Chondrocyte (in vitro differentiated cells): ENCODE measurements around the gene EEF1E1. TPM values are rescaled to one million over a fixed set of nuclear protein-coding genes. Genes with fewer than 3 reads are reported as not detected.
"Not testable (repeated sequence)": the region's sequence is repeated elsewhere in the genome, so short reads cannot be mapped to it uniquely, and the experiment has no call there.

Experiments
- DNase-seq: peaks from one replicate; pipeline ENCODE4 v3.0.0; 2021; ENCODE audit warnings: mixed read lengths, low spot score
- H3K27ac Mint-ChIP-seq: one replicate; pipeline ENCODE4 v1.8.0; 2021; ENCODE audit warnings: mild to moderate bottlenecking, moderate library complexity, mixed read lengths; ENCODE audit not compliant: unreplicated experiment
- H3K27me3 Mint-ChIP-seq: 2 replicates; pipeline ENCODE4 v1.8.0; 2021; ENCODE audit warnings: low read depth, mixed read lengths
- H3K36me3 Mint-ChIP-seq: 2 replicates; pipeline ENCODE4 v1.8.0; 2021; ENCODE audit warnings: low read depth, mixed read lengths
- H3K4me1 Mint-ChIP-seq: 2 replicates; pipeline ENCODE4 v1.8.0; 2021; ENCODE audit warnings: low read depth, mild to moderate bottlenecking, mixed read lengths
- H3K4me3 Mint-ChIP-seq: one replicate; pipeline ENCODE4 v1.8.0; 2021; ENCODE audit warnings: mild to moderate bottlenecking, moderate library complexity, mixed read lengths; ENCODE audit not compliant: unreplicated experiment
- H3K9me3 Mint-ChIP-seq: 2 replicates; pipeline ENCODE4 v1.8.0; 2021; ENCODE audit warnings: low read depth, mixed read lengths
- total RNA-seq: library from RNA; stranded (reverse); gene quantifications from 3 replicates; pipeline ENCODE4 v1.2.1, GENCODE V29; 2021
- TF ChIP-seq, protein P1 (sequence below): fragments of 200-600 bp; sonication (generic); IDR thresholded peaks from 2 replicates; pipeline ENCODE4 v1.5.0; 2021; ENCODE audit warnings: antibody characterized with exemption, mild to moderate bottlenecking, moderate library complexity

The EEF1E1 gene
- total RNA-seq, 1 donor from 2014 or later = 17.9 TPM

DNA sequence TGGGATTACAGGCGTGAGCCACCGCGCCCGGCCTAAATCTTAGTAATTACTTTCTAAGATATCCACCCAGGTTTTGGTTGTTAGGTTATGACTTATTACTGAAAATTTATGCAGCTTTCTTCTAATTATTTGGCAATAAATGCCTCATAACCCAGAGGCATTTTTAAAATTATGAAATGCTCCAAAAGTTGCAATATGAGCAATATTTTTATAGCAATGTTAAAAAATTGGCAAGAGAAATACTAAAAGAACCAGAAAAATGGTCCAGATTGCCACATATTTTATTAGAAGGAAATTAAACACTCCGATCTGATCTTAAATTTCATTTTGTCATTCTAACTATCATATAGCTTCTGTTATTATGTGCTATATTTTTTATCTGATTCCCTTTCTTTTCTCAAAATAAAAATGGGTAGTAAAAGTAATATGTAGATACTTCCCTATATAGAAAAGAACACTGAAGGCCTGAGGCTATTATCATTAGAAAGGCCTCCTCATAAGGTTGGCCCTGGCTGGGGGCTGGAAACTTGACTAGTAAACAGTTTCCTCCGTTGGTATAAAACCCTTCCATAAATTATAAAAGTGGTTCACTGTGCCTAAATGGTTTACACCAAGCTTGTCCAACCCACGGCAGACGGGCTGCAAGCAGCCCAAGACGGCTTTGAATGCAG is 60.3 kb downstream of the EEF1E1 start:
- Mint-ChIP-seq H3K27me3 (no peaks in the 10 kb centered on the region), H3K4me3 (no peak overlapping the region), H3K4me1 (peaks cover 13% of the 10 kb centered on the region), H3K27ac (no peak overlapping the region), H3K9me3 (peaks cover 11% of the 10 kb centered on the region), H3K36me3 (peaks cover 13% of the 10 kb centered on the region)
- no peak for DNase-seq
- TF ChIP-seq, protein P1, sequence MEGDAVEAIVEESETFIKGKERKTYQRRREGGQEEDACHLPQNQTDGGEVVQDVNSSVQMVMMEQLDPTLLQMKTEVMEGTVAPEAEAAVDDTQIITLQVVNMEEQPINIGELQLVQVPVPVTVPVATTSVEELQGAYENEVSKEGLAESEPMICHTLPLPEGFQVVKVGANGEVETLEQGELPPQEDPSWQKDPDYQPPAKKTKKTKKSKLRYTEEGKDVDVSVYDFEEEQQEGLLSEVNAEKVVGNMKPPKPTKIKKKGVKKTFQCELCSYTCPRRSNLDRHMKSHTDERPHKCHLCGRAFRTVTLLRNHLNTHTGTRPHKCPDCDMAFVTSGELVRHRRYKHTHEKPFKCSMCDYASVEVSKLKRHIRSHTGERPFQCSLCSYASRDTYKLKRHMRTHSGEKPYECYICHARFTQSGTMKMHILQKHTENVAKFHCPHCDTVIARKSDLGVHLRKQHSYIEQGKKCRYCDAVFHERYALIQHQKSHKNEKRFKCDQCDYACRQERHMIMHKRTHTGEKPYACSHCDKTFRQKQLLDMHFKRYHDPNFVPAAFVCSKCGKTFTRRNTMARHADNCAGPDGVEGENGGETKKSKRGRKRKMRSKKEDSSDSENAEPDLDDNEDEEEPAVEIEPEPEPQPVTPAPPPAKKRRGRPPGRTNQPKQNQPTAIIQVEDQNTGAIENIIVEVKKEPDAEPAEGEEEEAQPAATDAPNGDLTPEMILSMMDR = no peak

DNA sequence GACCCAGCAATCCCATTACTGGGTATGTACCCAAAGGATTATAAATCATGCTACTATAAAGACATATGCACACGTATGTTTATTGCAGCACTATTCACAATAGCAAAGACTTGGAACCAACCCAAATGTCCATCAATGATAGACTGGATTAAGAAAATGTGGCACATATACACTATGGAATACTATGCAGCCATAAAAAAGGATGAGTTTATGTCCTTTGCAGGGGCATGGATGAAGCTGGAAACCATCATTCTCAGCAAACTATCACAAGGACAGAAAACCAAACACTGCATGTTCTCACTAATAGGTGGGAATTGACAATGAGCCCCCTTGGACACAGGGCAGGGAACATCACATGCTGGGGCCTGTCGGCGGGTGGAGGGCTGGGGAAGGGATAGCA is 68.2 kb downstream of the EEF1E1 start:
- H3K27ac Mint-ChIP-seq, H3K4me3 Mint-ChIP-seq, H3K27me3 Mint-ChIP-seq, DNase-seq: not testable (repeated sequence)
- peaks cover 29% of the 10 kb centered on the region for H3K36me3 Mint-ChIP-seq
- H3K9me3 Mint-ChIP-seq = peaks cover 43% of the 10 kb centered on the region
- H3K4me1 Mint-ChIP-seq = peaks cover 14% of the 10 kb centered on the region

DNA sequence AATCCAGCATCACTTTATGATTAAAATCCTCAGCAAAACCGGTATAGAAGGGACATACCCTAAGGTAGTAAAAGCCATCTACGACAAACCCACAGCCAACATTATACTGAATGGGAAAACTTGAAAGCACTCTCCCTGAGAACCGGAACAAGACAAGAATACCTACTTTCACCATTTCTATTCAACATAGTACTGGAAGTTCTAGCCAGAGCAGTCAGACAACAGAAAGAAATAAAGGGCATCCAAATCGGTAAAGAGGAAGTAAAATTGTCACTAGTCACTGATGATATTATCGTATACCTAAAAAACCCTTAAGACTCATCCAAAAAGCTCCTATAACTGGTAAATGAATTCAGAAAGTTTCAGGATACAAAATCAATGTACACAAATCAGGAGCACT is 71.4 kb downstream of the EEF1E1 start:
- peaks cover 25% of the 10 kb centered on the region for H3K9me3 Mint-ChIP-seq
- no peak for DNase-seq
- no peak overlapping the region for H3K4me3 Mint-ChIP-seq
- no peak overlapping the region for H3K27ac Mint-ChIP-seq
- H3K36me3 Mint-ChIP-seq = peaks cover 20% of the 10 kb centered on the region
- peaks cover 25% of the 10 kb centered on the region for H3K4me1 Mint-ChIP-seq
- no peaks in the 10 kb centered on the region for H3K27me3 Mint-ChIP-seq
- TF ChIP-seq, protein P1 = no peak

Other genes with a start within 250 kb of the EEF1E1 start
- gene TXNDC5, start 191.8 kb downstream of the EEF1E1 start, total RNA-seq = 226 to 231 TPM (median 230 TPM) in 3 replicates
- gene BLOC1S5, start 38.2 kb downstream of the EEF1E1 start, total RNA-seq = 9.4 to 10.2 TPM (median 10.0 TPM) in 3 replicates